ENCODE data around the gene GCHFR. TPM values are rescaled to one million over a fixed set of nuclear protein-coding genes. Genes with fewer than 3 reads are reported as not detected.
A peak's percentile ranks its signal among the peaks of the same experiment; 100 is the strongest.

GCHFR gene
- total RNA-seq (2014; rRNA removed; shearing (Covaris generic)), result 9.9 and 30.6 TPM in 2 replicates

DNA sequence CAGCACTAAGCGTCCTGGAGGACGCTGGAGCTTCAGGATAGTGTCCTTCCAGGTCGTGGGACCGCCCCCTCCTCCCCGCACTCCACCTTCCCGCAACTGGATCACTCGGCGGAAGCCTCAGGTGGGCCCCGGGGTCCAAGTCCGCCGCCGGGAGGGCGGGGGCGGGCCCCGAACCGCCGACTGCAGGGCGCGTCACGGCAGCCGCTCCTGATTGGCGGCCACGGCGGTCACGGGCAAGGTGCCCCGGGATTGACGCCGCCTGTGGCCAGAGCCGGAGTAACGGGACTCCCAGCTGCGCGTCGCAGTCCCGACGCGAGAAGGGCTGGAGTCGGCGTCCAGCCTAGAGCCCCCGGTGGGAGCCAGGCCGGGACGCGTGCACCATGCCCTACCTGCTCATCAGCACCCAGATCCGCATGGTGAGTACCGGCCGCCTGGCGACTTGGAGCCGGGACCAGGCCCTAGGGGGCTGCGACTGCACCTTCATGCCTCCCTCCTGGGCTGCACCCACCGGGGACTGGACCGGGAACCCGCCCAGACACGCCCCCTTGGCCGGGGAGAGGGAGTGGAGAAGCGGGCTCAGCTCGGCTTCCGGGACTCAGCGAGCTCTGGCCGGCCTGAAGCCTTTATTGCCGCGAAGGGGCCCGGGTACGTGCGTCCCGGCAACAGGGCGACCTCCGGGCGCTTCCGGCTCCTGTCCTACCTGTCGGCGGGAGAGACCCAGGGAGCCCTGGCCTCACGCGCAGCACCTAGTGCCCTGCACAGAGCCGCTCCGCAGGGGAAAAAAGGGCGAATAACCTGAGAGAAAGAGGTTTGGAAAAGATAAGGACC lies at the start of gene GCHFR:
GCHFR (plus strand) TSS at position 268 of the 828 bp plus-strand sequence; CDS start at position 381, 113 bp downstream.
- peak; percentile 73 for DNase-seq (ENCODE audit: low read depth)

DNA sequence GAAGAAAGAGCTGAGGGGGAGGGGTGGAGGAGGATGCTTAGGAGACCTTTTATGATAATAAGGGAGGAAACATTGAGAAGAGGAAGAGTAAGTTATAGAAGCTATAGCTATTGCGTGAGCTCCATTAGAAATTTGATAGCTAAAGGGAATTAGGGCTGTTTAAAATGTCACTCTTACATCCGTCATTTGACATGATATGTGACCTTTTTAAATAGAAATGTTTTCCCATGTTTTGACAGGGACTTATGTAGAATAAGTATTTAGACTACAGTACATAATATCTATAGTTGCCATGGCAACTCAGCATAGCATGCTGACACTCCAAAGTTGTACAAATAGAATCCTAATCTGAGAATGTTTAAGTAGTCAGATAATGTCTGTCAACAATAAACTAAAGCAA lies 49.7 kb upstream of the GCHFR start:
- DNase-seq (ENCODE audit: low read depth), result no peak

DNA sequence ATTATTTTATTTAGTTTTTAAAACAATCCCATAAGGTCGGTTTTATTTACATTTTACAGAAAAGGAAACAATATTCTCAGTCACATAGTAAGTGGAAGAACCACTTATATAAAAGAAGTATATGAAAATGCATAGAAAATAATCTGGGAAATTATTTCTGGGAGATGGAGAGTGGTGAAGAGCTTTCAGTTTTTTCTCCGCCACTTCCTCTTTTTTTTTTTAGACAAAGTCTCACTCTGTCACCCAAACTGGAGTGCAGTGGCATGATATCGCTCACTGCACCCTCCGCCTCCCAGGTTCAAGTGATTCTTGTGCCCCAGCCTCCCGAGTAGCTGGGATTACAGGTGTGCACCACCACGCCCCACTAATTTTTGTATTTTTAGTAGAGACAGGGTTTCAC lies 47.7 kb upstream of the GCHFR start:
- no peak for DNase-seq (ENCODE audit: low read depth)

- no peak for DNase-seq (ENCODE audit: low read depth)
Observed at GRCh38 chr15:40721701-40722100, 42.2 kb upstream of the GCHFR start.

- DNase-seq (ENCODE audit: low read depth), result no peak
Observed at GRCh38 chr15:40722354-40722753, 41.5 kb upstream of the GCHFR start.

DNA sequence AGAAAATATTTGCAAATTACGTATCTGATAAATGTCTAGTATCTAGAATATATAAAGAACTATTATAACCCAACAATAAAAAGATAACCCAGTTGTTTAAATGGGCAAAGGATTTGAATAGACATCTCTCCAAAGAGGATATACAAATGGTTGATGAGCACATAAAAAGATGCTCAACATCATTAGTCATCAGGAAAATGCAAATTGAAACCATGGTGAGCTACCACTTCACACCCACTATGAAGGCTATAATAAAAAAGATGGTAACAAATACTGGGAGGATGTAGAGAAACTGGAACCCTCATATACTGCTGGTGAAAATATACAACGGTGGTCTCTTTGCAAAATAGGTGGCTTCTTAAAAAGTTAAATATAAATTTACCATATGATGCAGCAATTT lies 40.9 kb upstream of the GCHFR start:
- no peak for DNase-seq (ENCODE audit: low read depth)

GRCh38 chr15:40723919-40724318 lies 39.9 kb upstream of the GCHFR start:
- no peak for DNase-seq (ENCODE audit: low read depth)

DNA sequence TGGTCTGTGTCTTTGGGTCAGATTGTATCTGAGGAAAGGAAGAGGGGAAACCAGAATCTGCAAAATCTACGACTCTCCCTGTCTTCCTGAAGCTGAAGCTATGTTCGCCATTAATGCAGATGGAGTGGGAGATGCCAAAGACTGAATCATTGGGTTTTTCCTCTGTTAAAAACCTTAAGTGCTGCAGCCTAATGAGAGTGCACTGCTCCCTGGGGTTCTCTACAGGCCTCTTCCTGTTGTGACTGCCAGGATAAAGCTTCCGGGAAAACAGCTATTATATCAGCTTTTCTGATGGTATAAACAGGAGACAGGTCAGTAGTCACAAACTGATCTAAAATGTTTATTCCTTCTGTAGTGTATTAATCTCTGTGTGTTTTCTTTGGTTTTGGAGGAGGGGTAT lies 32.8 kb upstream of the GCHFR start:
- DNase-seq (ENCODE audit: low read depth), result peak; percentile 4

DNA sequence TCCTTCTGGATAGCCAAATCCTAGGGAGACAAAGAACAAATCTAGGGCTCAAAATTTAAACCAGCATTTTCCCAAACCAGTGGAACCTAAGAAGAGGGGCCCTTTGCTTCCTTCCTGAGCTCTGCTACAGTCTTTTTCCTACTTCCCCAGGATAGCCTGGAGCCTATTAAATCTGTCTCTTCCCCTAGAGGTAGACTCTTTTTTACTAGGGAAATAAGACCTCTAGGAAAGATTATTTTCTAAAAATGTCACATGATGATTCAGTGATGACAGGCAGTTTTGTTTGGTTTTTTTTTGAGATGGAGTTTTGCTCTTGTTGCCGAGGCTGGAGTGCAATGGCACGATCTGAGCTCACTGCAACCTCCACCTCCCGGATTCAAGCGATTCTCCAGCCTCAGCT lies 27.3 kb upstream of the GCHFR start:
- no peak for DNase-seq (ENCODE audit: low read depth)

DNA sequence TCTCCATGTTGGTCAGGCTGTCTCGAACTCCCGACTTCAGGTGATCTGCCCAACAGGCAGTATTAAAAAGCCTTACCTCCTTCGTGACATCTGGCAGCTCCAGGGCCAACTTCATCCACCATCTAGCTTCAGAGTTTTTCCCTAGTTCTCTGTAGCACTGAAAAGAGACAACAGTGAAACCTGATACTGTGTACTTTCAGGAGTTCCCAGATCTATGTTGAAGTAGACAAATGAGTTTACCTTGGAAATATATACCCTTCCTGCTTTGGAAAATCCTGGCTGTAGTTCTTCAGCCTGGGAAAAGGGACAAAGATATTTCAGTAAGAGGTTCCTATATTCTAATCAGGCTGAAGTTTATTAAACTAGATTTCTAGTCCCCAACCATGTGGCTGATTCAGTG lies 26.8 kb upstream of the GCHFR start:
- no peak for DNase-seq (ENCODE audit: low read depth)

DNA sequence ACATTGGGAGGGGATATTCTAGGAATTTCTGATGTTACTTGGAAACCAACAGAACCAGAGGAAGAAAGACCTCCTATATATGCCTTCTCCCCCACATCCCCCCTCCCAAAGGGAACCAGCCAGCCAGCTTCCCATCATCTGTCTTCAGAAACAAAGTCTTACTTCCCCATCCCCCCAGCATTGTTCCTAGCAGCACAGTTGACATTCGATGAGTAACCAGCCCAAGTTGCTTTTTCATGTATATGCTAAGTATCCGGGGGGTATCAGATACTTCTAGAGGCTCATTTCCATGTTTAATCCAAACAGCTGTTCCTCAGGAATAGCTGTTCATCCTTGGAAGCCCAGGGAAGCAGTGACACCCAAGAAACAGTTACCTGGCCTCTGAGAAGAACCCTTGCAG lies 24.8 kb upstream of the GCHFR start:
- no peak for DNase-seq (ENCODE audit: low read depth)

DNA sequence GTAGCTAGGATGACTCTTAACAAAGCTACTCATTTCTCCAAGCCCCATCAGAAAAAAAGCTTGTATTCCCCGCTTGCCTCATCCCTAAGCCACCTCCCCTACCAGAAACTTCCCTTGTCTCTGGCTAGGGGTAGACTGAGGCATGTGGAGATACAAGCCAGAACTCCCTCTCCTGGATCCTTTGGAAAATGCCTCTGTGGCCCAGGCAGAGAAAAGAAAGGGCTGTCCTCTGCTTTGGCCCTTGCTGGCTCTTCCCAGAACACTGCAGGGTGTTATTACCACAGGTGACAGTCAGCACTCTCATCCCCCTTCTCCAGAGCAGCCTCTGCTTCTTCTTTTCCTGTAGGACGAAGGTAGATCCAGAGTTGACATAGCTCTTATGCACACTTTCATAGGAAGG lies 24.0 kb upstream of the GCHFR start:
- no peak for DNase-seq (ENCODE audit: low read depth)

DNA sequence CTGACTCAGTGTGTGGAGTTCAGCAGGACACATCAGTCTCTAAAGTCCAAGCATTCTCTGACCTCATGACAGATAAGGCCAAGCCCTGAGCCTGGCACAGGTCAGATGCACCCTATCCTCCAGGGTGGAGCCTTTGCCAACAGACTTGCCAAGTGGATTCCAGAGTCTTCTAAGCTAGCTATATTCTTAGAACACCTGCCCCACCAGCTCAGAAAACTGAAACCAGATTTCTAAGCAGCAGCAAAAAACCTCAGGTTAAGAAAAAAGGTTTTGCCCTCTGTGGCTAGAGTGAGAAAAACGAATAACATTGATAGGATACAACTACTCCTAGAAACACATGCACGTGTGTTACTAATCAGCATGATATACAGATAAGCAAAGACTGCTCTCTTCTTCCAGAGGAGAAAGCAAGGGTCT lies 20.4 kb upstream of the GCHFR start:
- no peak for DNase-seq (ENCODE audit: low read depth)

DNA sequence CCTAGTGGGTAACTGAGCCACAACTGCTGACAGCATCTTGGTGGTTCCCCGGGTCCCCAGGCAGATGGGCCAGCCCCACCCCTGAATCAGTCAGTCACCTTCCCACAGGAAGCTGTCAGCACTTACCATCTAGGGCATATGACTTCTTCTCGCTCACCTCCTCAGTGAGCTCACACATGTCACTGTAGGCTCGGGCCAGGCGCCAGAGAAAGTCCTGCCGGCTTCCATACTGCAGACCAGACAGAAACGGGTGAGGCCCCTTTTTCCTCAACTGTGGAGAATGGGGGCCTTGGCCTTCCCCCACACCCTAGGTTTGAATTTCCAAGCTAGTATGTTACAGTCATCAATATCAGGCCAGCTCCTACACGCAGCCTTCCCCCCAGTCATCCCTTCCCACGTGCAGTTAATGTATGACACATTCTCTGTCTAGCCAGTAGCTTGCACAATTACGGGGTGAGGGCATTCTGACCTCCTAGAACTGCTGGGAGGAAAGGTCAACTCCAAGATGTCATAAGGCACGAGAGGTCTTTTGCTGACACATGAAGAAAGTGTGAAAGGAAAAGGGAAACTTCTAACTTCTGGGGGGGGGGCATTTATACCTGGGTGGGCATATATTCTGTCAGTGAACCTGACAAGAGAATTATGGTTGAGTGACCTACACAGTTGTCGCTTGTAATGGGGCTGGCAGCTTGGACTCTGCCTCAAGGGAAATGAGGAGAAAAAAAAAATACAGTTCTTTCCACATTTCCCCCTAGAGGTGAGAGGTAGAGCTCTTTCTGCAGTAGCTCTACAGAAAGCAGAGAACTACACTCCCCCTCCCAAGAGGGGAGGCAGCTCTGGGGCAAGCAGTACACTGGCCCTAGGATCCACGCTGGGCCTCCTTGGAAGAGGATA lies 19.7 kb upstream of the GCHFR start:
- peak; percentile 59 for DNase-seq (ENCODE audit: low read depth)

DNA sequence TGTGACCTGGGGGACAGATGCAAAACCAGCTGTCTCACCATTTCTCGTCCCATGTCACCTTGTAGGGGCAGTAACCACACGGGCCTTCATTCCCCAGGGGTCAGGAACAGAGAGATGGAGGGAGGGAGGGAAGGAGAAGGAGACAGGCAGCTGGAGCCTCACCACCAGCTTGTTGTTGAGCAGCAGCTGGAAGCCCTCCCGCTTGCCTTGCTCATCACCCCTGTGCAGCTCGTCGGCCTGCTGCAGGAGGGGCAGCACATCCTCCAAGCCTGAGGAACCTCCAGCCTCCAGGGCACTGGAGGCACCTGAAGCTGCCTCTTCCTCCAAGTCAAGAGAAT lies 19.1 kb upstream of the GCHFR start:
- no peak for DNase-seq (ENCODE audit: low read depth)

GRCh38 chr15:40746916-40747418 lies 16.9 kb upstream of the GCHFR start:
- DNase-seq (ENCODE audit: low read depth), result no peak

DNA sequence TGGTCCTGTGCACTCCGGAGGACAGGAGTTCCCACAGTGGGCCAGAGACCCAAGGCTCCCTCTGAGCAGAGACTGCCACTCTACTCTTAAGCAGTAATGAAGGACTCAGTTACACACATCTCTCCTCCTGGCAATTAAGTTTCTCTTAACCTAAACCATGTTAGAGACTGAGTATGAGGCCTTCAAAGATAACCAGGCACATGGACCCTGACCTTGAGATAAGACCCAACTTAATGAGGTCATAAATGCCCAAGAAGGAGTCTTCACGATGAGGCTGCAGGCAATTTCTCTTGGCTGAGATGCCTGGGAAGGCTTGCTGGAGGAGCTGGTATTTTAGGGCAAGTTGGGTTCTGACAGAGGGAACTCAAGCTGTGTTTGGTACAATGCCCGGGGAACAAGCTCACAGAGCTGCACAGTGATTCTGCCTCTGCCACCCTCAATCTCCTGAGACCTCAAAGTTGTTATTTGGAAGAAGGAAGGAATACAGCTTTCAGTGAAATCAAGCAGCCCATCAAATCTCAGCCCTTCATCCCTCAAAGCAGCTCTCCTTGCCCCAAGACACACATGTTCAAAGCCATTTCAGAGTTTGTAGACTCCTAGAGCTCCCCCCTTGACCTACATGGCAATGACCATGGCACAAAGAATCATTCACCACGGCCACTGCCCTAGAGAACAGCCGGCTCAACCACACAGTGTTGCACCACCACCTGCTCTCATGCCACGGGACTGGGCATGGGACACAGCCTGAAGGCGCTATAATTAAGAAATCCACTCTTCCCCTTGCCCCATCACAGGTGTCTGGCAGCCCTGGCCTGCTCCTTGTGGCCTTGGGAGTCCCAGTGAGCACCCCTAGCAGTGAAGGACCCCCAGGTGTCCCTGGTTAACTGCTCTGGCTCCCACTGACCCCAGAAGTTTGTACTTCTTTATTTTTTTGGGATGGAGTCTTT lies 15.9 kb upstream of the GCHFR start:
- no peak for DNase-seq (ENCODE audit: low read depth)

GRCh38 chr15:40749151-40749630 lies 14.7 kb upstream of the GCHFR start:
- DNase-seq (ENCODE audit: low read depth), result no peak

DNA sequence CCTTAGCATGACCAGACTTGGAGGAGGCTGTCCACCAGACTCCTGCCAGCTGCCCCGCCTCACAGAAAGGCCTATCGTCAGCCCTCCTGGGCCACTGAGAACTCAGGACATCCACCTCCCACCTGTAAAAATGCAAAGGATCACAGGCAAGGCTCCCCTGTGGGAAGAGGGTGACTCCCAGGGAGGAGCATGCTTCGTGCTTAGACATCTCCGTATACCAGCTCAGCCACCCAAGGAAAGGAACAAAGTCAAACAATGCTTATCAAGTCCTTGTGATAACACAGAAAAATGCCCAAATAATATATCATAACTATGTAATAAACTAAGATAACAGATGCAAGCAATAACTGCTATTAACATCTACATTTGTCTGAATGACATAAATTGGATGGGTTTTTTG lies 13.0 kb upstream of the GCHFR start:
- no peak for DNase-seq (ENCODE audit: low read depth)

- no peak for DNase-seq (ENCODE audit: low read depth)
Observed at GRCh38 chr15:40751745-40752144, 12.1 kb upstream of the GCHFR start.

DNA sequence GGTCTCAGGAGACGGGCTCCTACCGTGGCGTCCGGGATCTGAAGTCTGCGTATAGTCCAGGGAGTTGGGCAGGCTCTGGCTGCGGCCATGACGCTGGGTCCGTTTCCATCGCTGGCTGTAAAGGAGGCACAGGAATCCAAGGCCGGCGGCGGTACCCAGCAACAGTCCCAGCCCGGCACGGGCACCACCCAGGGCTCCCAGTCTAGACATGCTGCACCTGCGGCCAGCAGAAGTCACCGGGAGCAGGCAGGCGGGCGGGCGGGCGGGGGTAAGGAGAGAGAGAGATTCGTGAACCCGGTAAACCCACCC lies 9.3 kb upstream of the GCHFR start:
- no peak for DNase-seq (ENCODE audit: low read depth)
